Panc1 (cell line): ENCODE results near the gene AHRR. TPM values are rescaled to one million over a fixed set of nuclear protein-coding genes. Genes with fewer than 3 reads are reported as not detected.
"Not testable (repeated sequence)": the region's sequence is repeated elsewhere in the genome, so short reads cannot be mapped to it uniquely, and the experiment has no call there.

ENCODE experiments used
- ATAC-seq: fragments of 200-7000 bp; cut with Tn5 transposase; 2 replicates; pipeline ENCODE4 v1.9.1; 2020; ENCODE audit warnings: mild to moderate bottlenecking, moderate library complexity
- BruUV-seq: library from RNA; stranded (reverse); fragments of 400-500 nt; replicated peaks from 2 replicates; lab custom pipeline; 2021; lab: Mats Ljungman, UMichigan
- CTCF ChIA-PET: fragments of 300-600 bp; sonication (Branson Sonifier 250); formaldehyde crosslinking; loops from one replicate; lab custom pipeline; 2022; ENCODE audit warnings: antibody characterized with exemption; lab: Charles Lee
- POLR2A ChIA-PET: fragments of 300-600 bp; sonication (Branson Sonifier 250); formaldehyde crosslinking; loops from one replicate; lab custom pipeline; 2022; ENCODE audit warnings: antibody characterized with exemption; lab: Charles Lee
- DNase-seq: peaks from one replicate; pipeline ENCODE4 v3.0.0-alpha.2; 2010; ENCODE audit warnings: low read depth, low spot score
- H3K27ac ChIP-seq: 2 replicates; pipeline ENCODE4 v1.5.1; 2011; ENCODE audit warnings: mild to moderate bottlenecking, low read length, inconsistent platforms
- H3K27me3 ChIP-seq: fragments of 200-500 bp; sonication (Bioruptor generic); 2 replicates; pipeline ENCODE4 v1.6.0; 2014; ENCODE audit warnings: low read length, inconsistent platforms; ENCODE audit not compliant: control insufficient read depth, insufficient read depth
- H3K36me3 ChIP-seq: fragments of 200-500 bp; sonication (Bioruptor generic); 2 replicates; pipeline ENCODE4 v1.5.1; 2014; ENCODE audit warnings: inconsistent platforms, mild to moderate bottlenecking, low read length, moderate library complexity; ENCODE audit not compliant: control insufficient read depth, insufficient read depth
- H3K4me1 ChIP-seq: 2 replicates; pipeline ENCODE4 v1.5.1; 2011; ENCODE audit warnings: inconsistent platforms, mild to moderate bottlenecking, low read length, moderate library complexity; ENCODE audit not compliant: control insufficient read depth, insufficient read depth
- H3K4me3 ChIP-seq, 2 experiments: 2 replicates each; pipeline ENCODE4 v1.5.1; 2011 to 2012; ENCODE audit warnings: low read depth in 2 of 2, low read length in 2 of 2, mild to moderate bottlenecking in 2 of 2, inconsistent platforms in 1 of 2, moderate library complexity in 1 of 2
- H3K9me3 ChIP-seq: fragments of 200-500 bp; sonication (Bioruptor generic); 2 replicates; pipeline ENCODE4 v1.5.1; 2014; ENCODE audit warnings: low read depth, mild to moderate bottlenecking, inconsistent platforms, low read length, moderate library complexity; ENCODE audit not compliant: control insufficient read depth, insufficient read depth
- CTCF ChIP-seq: fragments of 450-650 bp; IDR thresholded peaks from 2 replicates; pipeline ENCODE4 v1.5.1; 2017; ENCODE audit warnings: mild to moderate bottlenecking
- POLR2AphosphoS5 ChIP-seq: IDR thresholded peaks from 2 replicates; pipeline ENCODE4 v1.6.1; 2012; ENCODE audit warnings: mild to moderate bottlenecking, low read depth, low read length, moderate library complexity
- REST ChIP-seq, 2 experiments: IDR thresholded peaks; 2 replicates each; pipeline ENCODE4 v1.6.1; 2011 to 2012; ENCODE audit warnings: low read depth in 2 of 2, control low read depth in 1 of 2, low read length in 1 of 2, mild to moderate bottlenecking in 1 of 2, moderate library complexity in 1 of 2; ENCODE audit not compliant: insufficient read depth in 1 of 2
- SIN3A ChIP-seq: IDR thresholded peaks from 2 replicates; pipeline ENCODE4 v1.6.1; 2012; ENCODE audit warnings: low read depth, mild to moderate bottlenecking, low read length, moderate library complexity, borderline replicate concordance; ENCODE audit not compliant: insufficient read depth
- TCF7L2 ChIP-seq: IDR thresholded peaks from 2 replicates; pipeline ENCODE4 v1.6.1; 2011; ENCODE audit warnings: mild to moderate bottlenecking, low read depth, low read length, inconsistent platforms
- in situ Hi-C: cut with HindIII; loops from 2 replicates; pipeline ENCODE4 v1.10.0; 2016; ENCODE audit warnings: low sequenced_read_pairs, low pct_unique_long_range_greater_than_20kb
- intact Hi-C: fragments of 100-400 bp; cut with micrococcal nuclease; formaldehyde crosslinking; loops from one replicate; pipeline ENCODE4 v1.10.0; 2022; ENCODE audit not compliant: unreplicated experiment
- total RNA-seq: library from RNA; stranded (reverse); gene quantifications from one replicate; pipeline ENCODE4 v1.2.1, GENCODE V29; 2021; ENCODE audit not compliant: unreplicated experiment

The AHRR gene
- total RNA-seq, 1 experiment from 2014 or later = 23.6 TPM

GRCh38 chr5:383066-383465 lies 61.6 kb downstream of the AHRR start:
- no peaks in the 10 kb centered on the region for H3K4me1 ChIP-seq
- intact Hi-C loops (no loop called here), in situ Hi-C loops (no loop called here)
- ATAC-seq = no peak
- no peaks in the 10 kb centered on the region for H3K9me3 ChIP-seq
- DNase-seq = no peak
- BruUV-seq = no TSS peak
- H3K27me3 ChIP-seq = no peaks in the 10 kb centered on the region
- POLR2A ChIA-PET = interaction anchor here (0.5 kb wide), 1 partner anchor 95 kb away, joined by 4 read pairs; no protein-coding TSS in a partner anchor
- no peak overlapping the region for H3K4me3 ChIP-seq
- TF ChIP-seq POLR2AphosphoS5 = no peak
- no peak for TF ChIP-seq REST (IDR thresholded peaks at IDR 0.05; ENCODE audit: insufficient read depth in 1 of 2, low read depth in 2 of 2, low read length in 1 of 2)
- TF ChIP-seq SIN3A = no peak
- no peaks in the 10 kb centered on the region for H3K36me3 ChIP-seq
- H3K27ac ChIP-seq = no peak overlapping the region
- CTCF ChIA-PET = interaction anchor here (0.6 to 1.1 kb wide), 2 partner anchors 13 to 64 kb away, joined by 3 read pairs; no protein-coding TSS in a partner anchor

GRCh38 chr5:383621-384020 lies 62.1 kb downstream of the AHRR start:
- no peak for TF ChIP-seq POLR2AphosphoS5
- no peak for TF ChIP-seq SIN3A
- TF ChIP-seq REST (IDR thresholded peaks at IDR 0.05; ENCODE audit: insufficient read depth in 1 of 2, low read depth in 2 of 2, low read length in 1 of 2) = no peak
- TF ChIP-seq TCF7L2 = no peak
- no peak for TF ChIP-seq CTCF

DNA sequence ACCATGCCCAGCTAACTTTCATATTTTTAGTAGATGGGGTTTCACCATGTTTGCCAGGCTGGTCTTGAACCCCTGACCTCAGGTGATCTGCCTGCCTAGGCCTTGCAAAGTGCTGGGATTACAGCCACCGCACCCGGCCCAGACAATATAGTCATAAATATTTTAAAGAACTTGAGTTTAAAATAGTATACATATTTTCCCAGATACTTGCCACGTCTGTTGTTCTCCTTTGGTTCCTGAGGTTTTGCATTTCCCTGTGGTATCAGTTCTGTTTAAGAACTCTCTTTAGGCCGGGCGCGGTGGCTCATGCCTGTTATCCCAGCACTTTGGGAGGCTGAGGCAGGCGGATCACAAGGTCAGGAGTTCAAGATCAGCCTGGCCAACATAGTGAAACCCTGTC lies 63.1 kb downstream of the AHRR start:
- BruUV-seq, H3K27ac ChIP-seq, POLR2A ChIA-PET, H3K4me1 ChIP-seq, CTCF ChIA-PET, ATAC-seq, H3K4me3 ChIP-seq, DNase-seq, intact Hi-C loops, in situ Hi-C loops, H3K36me3 ChIP-seq, H3K27me3 ChIP-seq, H3K9me3 ChIP-seq: not testable (repeated sequence)

More at GRCh38 chr5:383621-384020, 62.1 kb downstream of the AHRR start:
- H3K9me3 ChIP-seq = no peaks in the 10 kb centered on the region
- H3K4me3 ChIP-seq = no peak overlapping the region
- intact Hi-C loops (no loop called here), in situ Hi-C loops (no loop called here)
- no peaks in the 10 kb centered on the region for H3K36me3 ChIP-seq
- DNase-seq (no peak), ATAC-seq (no peak)
- no peaks in the 10 kb centered on the region for H3K4me1 ChIP-seq
- no TSS peak for BruUV-seq
- ChIA-PET POLR2A (interaction anchor here (0.5 kb wide), 1 partner anchor 95 kb away, joined by 4 read pairs; no protein-coding TSS in a partner anchor), CTCF (interaction anchor here (0.6 to 1.1 kb wide), 3 partner anchors 13 to 838 kb away, joined by 3 to 5 read pairs (median 3); no protein-coding TSS in a partner anchor)
- H3K27ac ChIP-seq = no peak overlapping the region
- H3K27me3 ChIP-seq = no peaks in the 10 kb centered on the region
